Left cardiac atrium (tissue), 4 donors: ENCODE measurements around the gene GPC5. TPM values are rescaled to one million over a fixed set of nuclear protein-coding genes. Genes with fewer than 3 reads are reported as not detected.
"Not testable (repeated sequence)": the region's sequence is repeated elsewhere in the genome, so short reads cannot be mapped to it uniquely, and the experiment has no call there.

Experiments used
- ATAC-seq, 2 donors: fragments of 200-7000 bp; cut with Tn5 transposase; one replicate each; pipeline ENCODE4 v1.9.1; 2020; ENCODE audit warnings: mild to moderate bottlenecking in 2 of 2, moderate library complexity in 2 of 2
- DNase-seq: peaks from one replicate; pipeline ENCODE4 v3.0.0-alpha.2; 2020
- intact Hi-C, 2 donors: fragments of 100-400 bp; cut with DNase I; formaldehyde crosslinking; loops; one replicate each; pipeline versions ENCODE4 v1.14.1 to v1.15.1; 2022 to 2023
- total RNA-seq, 2 donors: library from RNA; stranded (reverse); fragmentation: NEBNext Ultra II Directional; extraction: Animal tissue kit (Norgen Biotek cat#: 25700); gene quantifications; one replicate each; pipeline ENCODE4 v1.2.1, GENCODE V29; 2021
- donor health status: DM: no; HTN: yes; CAD: no.
- donor health status: DM: no; HTN: yes; CAD: no; lungs with severe emphysema.
- donor health status: DM: yes; HTN: yes; CAD: no.
- donor health status: Dilated cardiomyopathy.

GPC5 gene
- total RNA-seq, 2 donors from 2014 or later = 1.8 to 3.0 TPM

DNA sequence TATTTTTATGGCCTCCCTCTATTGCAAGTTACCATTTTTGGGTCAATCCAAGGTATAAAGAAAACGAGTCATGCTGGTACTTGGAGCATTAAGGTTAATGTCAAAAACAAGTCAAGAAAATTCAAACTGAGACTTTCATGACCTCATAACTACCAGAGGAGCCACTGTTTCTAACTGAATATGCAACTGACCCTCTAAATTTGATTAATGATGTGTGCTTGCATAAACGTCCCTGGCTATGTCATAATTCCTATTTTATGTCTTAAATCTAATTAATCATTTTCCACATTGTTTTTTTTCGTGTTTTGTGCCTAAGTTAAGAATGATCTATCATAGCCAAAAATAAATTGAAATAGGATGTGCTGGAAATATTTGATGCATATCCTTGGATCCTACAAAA lies 1431.5 kb downstream of the GPC5 start:
- intact Hi-C loops = no loop called here

DNA sequence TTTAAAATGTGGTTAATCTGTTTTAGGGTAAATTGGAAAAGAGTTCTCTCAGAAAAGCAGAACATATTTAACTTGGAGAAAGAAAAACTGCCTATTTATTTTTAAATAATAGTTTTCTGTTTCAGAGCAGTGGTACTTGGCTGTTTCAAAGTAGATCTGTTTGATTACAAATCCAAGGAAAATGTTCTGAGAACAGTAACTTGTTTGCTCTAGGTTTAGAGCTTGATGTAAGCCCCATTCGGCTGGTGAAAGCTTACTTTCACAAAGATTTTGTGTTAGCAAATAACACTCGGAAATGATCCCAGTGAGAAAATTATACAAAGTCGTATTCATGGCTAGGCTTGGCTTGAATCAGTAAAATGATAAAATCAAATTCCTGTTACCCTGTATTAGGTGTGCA lies 1432.4 kb downstream of the GPC5 start:
- intact Hi-C loops = no loop called here
- no peak for DNase-seq
- no peak for ATAC-seq

More for the DNA sequence above, 1431.5 kb downstream of the GPC5 start:
- ATAC-seq (no peak), DNase-seq (no peak)

DNA sequence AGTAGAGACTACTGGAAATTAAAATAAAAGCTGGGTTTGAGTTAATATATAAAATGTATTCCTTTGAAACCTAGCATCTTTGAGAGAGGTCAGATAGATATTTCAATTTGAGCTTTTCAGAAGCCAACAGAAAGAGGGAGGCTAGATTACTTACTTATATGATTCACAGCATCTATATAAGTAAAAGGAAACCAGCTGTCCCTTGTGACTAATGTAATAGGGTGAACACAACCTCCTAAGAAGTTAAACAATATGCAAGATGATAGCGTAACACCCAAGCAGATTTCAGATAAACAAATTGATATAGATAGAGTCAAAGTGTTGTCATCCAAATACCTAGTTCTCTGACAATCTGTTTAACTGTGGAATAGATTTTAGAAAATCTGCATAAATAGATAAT lies 1434.7 kb downstream of the GPC5 start:
- DNase-seq = no peak
- intact Hi-C loops = no loop called here
- ATAC-seq = no peak

DNA sequence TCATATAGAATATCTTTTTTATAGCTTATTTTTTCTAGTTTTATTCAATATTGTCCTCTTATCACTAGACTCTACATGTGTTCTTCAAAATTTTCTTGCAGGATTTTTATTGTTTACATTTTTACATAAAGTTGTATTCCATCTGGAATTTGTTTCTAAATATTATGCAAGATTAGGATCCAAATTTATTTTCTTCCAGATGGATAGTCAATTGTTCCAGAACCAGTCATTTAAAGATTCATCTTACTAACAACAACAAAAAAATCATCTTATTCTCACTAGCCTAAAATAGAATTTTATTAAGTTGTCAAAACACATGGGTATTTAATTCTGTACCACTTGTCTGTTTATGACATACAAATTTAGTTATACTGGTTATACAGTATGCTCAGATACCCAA lies 1437.8 kb downstream of the GPC5 start:
- ATAC-seq = no peak

DNA sequence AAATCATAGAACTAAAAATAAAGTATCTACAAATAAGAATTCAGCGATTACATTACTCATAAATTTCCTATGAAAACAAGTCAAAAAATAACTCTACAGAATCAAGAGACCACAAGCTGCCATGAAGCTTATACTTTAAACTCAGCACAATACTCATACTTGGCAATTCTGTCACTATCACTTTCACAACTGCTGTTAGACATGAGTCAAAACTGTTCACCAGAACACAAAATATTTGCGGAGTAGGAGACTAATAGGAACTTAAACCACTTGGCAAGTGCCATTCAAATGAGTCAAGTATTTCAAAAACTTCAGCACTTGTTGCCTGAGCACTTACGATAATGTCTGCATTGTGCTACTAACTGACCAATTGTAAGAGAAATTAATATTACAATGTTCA lies 1440.4 kb downstream of the GPC5 start:
- intact Hi-C loops = no loop called here
- no peak for DNase-seq
- ATAC-seq = peak in 1 of 2 donors; percentile 27

More for the DNA sequence above, 1437.8 kb downstream of the GPC5 start:
- intact Hi-C loops = no loop called here
- DNase-seq = no peak

DNA sequence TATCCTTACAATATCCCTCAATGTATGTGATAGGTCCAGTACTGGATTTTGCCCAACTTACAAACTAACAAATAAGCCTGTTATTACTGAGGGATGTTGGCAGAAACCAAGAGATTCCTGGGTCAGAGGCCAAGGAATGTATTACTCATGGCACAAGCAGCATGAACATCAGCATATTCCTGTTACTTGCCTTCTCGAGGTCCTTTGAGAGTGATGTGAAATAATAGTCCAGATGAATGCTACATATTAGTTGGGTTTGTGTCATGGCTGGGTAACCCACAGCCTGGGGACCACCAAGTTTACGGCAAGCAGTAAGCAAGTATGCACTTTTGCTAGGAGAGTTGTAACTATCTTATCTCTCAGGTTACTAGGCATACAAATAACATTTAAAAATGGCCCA lies 1443.7 kb downstream of the GPC5 start:
- DNase-seq (no peak), ATAC-seq (peak; percentile 27 to 67)
- intact Hi-C loops = no loop called here

DNA sequence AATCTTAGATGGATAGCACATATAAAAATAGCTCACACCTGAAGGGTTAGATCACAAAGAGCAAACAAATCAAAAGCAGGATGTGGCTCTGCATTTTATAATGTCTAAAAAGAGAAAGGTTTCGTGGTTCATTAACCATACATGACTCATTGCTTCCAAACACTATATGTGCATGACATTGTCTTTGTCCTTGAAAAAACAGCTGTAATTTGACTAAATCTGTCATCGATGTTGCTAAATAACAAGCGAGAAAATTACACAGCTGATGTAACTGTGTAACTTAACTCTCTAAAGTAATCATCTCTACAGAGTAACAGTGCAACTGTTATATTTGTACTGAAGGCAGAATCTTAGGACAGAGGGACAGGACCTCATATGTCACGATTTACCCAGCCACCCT lies 1445.1 kb downstream of the GPC5 start:
- DNase-seq = no peak
- intact Hi-C loops = no loop called here
- ATAC-seq = no peak

DNA sequence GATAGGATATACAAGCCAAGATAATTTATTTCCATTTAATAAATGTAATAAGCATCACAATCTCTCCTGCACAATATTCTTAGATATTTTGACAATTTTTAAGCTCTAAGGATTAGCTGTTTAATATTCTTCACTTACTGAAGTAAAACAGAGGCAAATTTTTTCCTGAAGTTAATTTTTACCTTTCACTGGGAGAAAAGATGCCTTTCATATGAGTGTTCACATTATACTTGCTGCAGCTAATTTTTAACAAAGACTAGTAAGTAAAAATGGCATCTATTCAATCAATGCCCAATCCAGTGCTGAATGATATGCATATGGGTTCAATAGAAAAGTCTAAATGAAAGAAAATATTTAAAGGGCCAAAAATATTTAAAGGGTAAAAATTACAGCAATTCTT lies 1451.0 kb downstream of the GPC5 start:
- intact Hi-C loops = no loop called here
- no peak for ATAC-seq

DNA sequence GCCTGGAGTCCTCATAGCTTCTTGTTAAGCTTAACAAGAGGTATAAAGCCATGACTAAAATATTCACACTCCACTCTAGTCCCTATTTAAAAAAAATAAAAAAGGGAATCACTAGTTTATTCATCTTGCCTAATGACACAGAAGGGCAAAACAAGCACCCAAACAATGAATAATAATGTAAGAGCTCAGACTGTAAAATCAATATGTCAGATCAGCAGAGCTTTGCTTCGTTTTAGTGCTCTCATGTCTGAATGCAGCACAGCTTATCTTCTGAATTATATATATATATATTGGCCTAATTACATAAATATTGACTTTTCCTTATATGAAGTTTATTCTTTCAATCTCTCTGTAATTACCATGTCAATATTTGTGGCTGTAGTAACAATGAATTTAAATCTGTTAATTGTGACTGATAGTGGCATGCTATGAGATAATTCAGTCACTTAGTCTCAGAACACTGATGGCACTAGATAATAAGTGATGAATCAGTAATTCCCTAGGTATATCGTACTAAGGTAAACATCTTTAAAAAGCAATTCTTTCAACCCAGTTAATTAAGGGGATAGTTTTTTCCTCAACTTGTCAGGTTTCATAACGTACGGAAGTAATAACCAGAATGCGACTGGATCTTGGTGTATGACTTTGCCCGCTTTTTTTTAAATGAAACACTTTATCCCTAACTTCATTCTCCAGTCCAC lies 1466.3 kb downstream of the GPC5 start:
- no peak for ATAC-seq
- no peak for DNase-seq
- intact Hi-C loops = no loop called here

More for the DNA sequence above, 1451.0 kb downstream of the GPC5 start:
- DNase-seq = no peak

DNA sequence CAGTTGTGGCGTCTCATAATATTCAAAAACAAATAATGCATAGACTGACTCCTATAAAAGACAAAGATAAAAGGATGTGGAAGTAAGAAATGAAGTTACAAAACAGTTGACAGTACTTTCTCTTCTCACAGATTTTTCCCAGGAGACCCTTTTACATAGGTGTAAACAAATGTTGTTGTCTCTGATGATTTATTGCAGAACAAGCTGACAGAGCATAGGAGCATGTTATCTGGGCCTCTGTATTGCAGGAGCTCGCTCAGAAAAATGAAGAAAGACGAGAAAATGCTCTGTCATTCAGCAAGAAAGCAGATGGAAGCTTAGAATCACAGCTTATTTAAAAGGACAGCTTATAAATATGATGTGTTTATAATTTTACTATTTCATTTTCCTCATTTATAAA lies 1474.6 kb downstream of the GPC5 start:
- DNase-seq (no peak), ATAC-seq (no peak)
- intact Hi-C loops = no loop called here

DNA sequence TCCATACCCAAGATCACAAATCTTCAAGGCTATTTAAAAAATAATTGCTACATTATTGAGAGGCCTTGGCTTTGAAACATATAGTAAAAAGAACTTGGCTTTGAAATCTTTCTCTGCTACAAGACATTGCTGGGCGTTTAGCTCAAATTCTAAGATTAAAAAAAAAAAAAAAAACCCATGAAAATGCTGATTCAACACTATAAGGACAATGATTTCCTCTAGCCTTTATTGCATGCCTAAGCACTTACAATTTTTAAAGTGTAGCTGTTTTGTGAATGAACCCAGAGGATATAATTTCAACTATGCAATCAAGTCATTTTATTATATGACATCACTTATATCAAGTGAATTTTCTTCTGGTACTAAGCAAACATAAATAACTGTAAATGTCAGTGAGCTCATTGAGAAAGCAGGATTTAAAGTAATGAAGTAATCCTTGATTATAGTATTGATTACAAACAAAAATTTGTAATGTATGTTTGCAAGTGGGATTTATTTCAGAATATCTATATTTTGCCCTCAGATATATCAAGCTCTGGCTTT lies 1488.2 kb downstream of the GPC5 start:
- ATAC-seq (no peak), DNase-seq (no peak)
- intact Hi-C loops = no loop called here

DNA sequence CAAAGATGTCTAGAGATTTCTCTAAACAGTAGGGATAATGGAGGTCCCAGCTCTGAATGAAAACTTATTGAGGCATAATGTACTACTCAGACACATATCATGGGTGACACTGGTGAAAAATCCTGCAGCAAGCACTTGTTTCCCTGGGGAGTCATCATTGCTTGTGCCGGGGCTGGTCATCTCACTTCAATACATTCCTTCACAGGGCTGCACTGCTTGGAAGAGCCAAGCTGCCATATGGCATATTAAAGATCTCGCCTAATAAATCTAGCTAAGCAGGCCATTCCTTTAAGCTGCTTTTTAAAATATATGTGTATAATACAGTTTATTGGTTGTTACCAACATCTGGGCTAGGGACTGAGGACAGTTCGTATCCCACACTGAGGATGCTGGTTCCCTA lies 1496.0 kb downstream of the GPC5 start:
- no peak for ATAC-seq
- no peak for DNase-seq
- intact Hi-C loops = no loop called here

DNA sequence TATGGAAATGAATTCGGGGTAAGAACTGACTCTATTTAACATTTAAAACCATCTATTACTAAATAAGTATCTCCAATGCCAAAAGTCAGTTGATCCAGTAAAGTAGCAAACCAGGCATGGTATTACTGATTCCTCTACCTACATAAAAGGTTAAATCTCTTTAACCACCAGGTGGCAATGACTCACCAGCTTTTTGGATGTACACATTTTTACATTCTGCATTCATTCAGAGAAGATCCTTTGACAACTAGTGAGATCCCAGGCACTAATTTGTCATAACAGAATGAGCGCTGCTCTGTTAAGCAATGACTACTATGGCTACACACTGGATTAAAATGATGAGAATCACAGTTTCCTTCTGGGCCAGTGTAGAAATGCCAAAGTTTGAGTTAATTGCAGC lies 1498.4 kb downstream of the GPC5 start:
- intact Hi-C loops = no loop called here
- no peak for ATAC-seq
- no peak for DNase-seq

DNA sequence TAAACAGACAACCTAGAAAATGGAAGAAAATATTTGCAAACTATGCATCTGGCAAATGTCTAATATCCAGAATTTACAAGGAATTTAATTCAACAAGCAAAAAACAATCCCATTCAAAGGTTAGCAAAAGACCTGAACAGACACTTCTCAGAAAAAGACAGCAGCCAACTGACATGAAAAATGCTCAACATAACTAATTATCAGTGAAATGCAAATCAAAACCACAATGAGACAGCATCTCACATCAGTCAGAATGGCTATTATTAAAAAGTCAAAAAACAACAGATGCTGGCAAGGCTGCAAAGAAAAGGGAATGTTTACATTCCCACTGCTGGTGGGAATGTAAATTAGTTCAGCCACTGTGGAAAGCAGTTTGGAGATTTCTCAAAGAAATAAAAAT lies 1500.5 kb downstream of the GPC5 start:
- ATAC-seq, DNase-seq, intact Hi-C loops: not testable (repeated sequence)

DNA sequence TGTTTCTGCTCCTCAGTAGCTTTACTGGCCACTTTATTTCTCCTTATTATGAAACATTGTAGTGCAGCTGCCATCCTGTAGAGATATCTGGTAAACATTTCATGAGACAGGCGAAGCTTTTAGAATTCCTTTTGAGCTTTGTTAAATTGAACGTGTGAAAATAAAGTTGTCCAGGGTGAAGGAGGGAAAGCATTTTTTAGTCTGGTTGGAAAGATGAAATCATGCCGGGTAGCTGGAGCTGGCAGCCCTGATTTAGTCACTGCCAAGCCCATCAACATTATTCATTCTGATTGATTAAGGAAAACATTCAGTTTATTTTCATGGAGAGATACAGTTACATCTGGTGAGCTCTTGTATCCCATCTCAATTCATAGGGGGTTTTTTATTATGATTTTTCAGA lies 1502.0 kb downstream of the GPC5 start:
- ATAC-seq (no peak), DNase-seq (no peak)
- intact Hi-C loops = no loop called here

DNA sequence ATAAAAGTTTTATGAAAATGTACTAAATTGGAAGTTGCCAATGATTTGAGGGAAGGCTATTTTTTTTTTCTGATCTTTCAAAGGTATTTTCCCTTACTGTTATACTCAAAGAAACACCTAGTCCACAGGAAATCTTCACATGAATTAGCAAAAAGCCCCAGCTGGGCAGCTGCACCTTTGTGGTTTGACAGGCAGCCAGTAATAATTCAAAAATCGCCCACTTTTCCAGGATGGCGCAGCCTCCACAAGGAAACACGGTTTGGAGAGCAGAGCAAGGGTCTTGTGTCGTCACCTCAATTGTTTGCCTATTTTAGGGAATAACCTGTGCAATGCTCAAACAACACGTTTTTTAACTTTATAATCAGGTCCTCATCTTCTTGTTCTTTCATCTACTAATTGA lies 1503.3 kb downstream of the GPC5 start:
- intact Hi-C loops = no loop called here
- DNase-seq = no peak

DNA sequence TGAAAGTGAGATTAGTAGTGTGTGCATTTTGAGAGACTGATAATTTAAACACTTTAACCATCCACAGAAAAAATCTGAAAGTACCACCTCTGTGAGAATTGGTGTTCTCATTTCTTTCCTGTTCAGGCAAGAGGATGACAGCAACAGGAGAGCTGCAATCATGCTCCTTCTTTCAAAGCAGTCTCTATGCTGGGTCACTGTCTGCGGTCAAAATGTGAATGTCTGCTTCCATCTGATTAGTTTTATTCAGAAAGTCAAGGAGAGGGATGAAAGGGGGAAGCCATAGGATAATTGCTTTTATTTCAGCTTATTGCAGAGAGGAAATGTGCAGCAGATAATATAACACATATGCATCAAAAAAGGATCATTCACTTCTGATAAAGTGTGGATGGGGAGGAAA lies 1514.2 kb downstream of the GPC5 start:
- DNase-seq (no peak), ATAC-seq (no peak)
- intact Hi-C loops = no loop called here

More for the DNA sequence above, 1503.3 kb downstream of the GPC5 start:
- no peak for ATAC-seq

DNA sequence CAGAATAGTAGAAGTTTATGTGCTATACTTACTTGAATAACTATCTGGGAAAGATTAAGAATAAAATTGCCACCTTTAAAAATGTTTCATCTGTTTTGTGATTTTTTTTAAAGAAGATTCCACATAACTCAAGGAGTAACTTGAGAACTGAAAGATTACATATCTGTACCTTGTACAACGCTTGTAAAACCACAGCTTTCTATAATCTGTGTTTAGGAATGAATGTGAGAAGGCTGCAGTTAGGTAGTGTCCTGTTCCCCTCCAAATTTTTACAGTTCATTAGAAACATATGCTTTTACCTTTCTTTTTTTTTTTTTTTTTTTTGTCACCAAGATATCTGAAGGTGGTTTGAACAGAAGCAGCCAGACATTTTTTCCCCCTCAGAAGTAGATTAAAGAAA lies 1515.4 kb downstream of the GPC5 start:
- intact Hi-C loops = no loop called here
- DNase-seq = no peak
- no peak for ATAC-seq
